ENCODE results near the gene RSAD2. TPM values are rescaled to one million over a fixed set of nuclear protein-coding genes. Genes with fewer than 3 reads are reported as not detected.
"Not testable (repeated sequence)": the region's sequence is repeated elsewhere in the genome, so short reads cannot be mapped to it uniquely, and the experiment has no call there.

Gene RSAD2
- total RNA-seq, 2 donors from 2014 or later, result 3.2 to 8.0 TPM

GRCh38 chr2:6934758-6935651 lies 57.4 kb downstream of the RSAD2 start:
- intact Hi-C loops (cut with DNase I), result no loop called here
- DNase-seq, result no peak

GRCh38 chr2:6935652-6936020 lies 58.1 kb downstream of the RSAD2 start:
- DNase-seq; intact Hi-C loops (cut with DNase I); ATAC-seq: not testable (repeated sequence)

More at GRCh38 chr2:6934758-6935651, 57.4 kb downstream of the RSAD2 start:
- no peak for ATAC-seq

DNA sequence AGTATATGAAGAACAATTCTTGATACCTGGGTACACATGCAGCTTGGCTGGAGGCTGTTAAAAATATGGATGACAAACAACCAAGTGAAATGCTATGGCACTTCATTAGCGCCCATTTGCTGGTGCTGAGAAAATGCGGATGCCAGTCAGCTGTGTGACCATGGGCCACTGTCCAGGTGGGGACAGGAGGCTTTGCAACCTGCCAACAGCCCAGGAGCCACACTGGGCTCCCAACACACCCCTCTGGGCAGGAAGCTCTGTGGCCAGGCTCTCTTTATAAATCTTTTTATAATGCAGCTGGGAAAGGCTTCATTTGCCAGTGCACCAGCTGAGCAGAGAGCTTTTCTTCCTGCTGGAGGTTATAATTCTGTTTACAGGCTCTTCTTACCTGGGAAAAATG lies 59.6 kb downstream of the RSAD2 start:
- no peak for DNase-seq
- intact Hi-C loops (cut with DNase I), result no loop called here
- ATAC-seq, result no peak

GRCh38 chr2:6937582-6937981 lies 60.0 kb downstream of the RSAD2 start:
- intact Hi-C loops (cut with DNase I), result no loop called here
- DNase-seq (no peak), ATAC-seq (no peak)

GRCh38 chr2:6939071-6939470 lies 61.5 kb downstream of the RSAD2 start:
- ATAC-seq (no peak), DNase-seq (no peak)
- intact Hi-C loops (cut with DNase I), result no loop called here

- no peak for ATAC-seq
- intact Hi-C loops (cut with DNase I), result no loop called here
- no peak for DNase-seq
These were observed 63.2 kb downstream of the RSAD2 start for GRCh38 chr2:6940820-6941219.

DNA sequence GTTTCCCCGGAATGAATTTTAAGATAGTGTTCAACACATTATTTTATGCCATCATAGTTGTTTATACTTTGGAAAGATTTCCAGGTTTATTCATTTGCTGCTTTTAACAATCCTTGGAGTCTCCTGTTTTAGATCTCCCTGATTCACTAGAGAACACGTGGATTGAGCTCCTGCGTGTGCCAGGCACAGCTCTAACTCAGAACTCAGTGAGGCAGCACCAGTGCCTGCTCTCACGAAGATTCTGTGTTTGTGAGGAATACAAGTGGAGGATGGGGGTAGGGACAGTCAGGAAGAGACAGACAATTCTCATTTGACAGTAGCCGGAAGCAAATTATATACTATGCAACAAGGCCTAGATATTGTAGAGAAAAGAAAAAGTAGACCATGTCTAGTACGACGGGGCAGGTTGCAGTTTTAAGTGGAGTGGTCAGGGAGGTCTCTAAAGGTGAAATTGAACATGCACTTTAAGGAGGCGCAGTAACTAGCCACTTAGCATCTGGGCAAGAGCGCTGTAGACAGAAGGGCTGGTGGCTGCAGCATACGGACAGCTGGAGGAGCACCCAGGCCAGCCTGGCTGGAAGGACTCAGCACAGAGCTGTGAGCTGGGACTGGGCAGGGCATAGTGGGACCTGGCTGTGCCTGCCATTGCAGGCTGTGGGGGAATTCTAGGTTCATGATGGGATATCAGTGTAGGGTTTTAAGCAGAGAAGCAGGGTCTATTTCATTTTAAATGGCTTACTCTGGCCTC lies 63.9 kb downstream of the RSAD2 start:
- DNase-seq (no peak), ATAC-seq (no peak)
- intact Hi-C loops (cut with DNase I), result no loop called here

- DNase-seq (no peak), ATAC-seq (no peak)
- intact Hi-C loops (cut with DNase I), result no loop called here
These were observed 65.3 kb downstream of the RSAD2 start for GRCh38 chr2:6942848-6943247.

GRCh38 chr2:6943523-6943922 lies 65.9 kb downstream of the RSAD2 start:
- intact Hi-C loops (cut with DNase I), result no loop called here
- DNase-seq (no peak), ATAC-seq (no peak)

DNA sequence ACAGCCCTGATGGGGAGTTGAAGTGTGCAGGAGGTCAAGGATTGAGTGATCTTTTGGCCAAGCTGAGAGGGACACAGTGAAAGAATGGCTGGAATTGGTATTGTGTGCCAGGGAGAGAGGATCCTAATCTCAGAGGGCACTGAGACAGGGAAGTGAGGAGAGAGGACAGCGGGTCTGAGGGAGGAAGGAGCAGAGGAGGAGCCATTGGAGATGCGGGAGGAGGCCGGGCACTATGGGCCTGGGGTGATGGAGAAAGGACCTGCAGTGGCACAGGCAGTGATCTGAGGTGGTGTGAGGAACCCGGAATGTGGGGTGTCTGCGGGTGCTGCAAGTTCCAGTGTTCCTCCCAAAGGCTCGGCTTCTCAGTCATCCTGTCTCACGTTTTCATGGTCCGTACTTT lies 66.4 kb downstream of the RSAD2 start:
- no peak for DNase-seq
- intact Hi-C loops (cut with DNase I), result no loop called here
- no peak for ATAC-seq

DNA sequence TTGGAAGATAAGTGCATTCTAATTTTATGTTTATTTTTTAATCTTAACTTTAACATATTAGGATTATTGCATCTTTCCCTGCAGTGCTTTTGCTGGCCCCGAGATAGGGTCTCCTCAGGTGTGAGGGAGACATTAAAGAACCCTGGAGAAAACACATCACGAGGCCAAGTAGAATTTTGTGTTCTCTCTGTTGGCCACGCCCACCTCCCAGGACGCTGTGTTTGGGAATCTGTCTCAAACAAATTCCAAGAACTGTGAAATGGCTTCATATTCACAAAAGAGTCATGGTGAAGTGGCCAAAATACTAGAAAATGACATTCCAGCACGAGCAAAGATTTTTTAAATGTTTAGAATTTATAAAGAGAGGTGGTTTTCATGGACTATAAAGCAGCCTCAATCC lies 67.0 kb downstream of the RSAD2 start:
- no peak for ATAC-seq
- intact Hi-C loops (cut with DNase I), result no loop called here
- DNase-seq, result no peak

DNA sequence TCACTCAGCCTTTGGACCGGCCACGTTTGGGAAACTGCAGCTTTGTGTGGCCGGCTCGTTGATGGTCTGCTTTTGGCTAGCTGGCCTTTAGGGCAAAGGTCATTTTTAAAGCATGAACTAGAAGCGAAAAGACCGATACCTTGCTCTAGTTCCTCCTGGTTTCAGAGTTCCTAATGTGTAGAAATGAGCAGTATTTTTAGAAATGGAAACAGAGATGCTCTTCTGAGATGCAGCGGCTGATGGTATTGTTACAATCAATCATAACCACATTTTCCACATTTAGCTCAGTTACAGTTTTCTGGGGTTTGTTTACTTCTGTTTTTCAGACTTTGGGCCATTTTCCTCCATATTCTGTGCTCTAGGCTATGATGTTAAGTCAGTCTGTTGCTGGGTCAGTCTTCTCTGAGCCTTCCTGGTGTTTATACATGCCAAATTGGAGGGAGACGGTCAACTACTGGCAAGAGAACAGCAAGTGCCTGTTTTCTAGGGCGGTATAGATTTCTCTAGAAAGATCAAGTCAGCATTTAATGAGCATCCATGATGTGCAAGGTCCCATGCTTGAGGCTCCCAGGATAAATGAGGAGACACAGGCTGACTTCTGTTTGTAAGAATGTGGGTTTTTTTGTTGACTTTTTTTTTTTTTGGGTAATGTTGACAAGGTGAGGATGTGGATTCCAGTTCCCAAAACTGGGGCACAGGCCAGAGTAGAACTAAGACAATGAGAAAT lies 67.7 kb downstream of the RSAD2 start:
- intact Hi-C loops (cut with DNase I), result no loop called here
- no peak for DNase-seq
- no peak for ATAC-seq

DNA sequence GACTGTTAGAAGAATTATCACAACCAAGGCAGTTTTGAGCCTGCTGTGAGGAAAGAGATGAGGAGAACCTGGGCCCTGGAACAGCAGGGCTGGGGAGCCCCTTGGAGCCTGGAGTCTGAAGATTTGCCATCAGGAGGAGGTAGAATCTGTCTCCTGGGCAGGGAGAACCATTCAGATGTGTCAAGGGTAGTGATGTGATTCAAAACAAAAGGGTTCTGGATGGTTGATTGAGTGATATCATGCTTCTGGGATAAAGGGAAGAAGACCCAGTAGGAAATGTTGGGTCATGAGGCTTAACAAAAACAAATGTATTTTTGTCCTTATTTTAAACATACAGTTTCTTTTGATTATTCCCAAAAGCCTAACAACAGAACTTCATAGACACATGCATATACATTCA lies 68.2 kb downstream of the RSAD2 start:
- intact Hi-C loops (cut with DNase I), result no loop called here
- DNase-seq, result no peak
- ATAC-seq, result no peak

DNA sequence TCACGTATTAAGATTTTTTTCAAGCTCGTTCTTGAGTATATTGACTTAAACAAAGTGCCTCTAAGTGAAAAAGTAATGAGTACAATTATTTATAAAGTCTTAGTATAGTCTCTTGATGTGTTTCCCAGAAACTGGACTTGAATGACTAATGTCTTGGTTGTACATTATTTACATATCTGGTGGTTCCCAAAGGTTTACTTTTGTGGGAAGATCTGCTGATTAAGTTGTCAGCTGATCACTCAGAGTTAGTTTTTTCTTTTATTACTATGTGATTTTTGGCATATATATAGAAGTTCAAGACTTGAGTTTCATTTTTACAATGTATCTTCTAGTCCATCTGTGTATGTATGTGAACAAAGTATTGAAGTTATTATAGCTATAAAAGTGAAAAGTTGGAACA lies 69.1 kb downstream of the RSAD2 start:
- intact Hi-C loops (cut with DNase I), result no loop called here
- ATAC-seq (no peak), DNase-seq (no peak)

Other genes with a start within 250 kb of the RSAD2 start
- gene CMPK2, start 11.9 kb upstream of the RSAD2 start, total RNA-seq, result 1 to 10 TPM; 3.7 to 7.8 TPM
- 10 to 100 TPM in 1 of 2 donors, 1 to 10 TPM in 1; 4.4 to 10.4 TPM for gene RNF144A, start 39.6 kb downstream of the RSAD2 start, total RNA-seq